Osteoblast (primary cell): ENCODE results near the gene NCKAP5. TPM values are rescaled to one million over a fixed set of nuclear protein-coding genes. Genes with fewer than 3 reads are reported as not detected.
A peak's percentile ranks its signal among the peaks of the same experiment; 100 is the strongest.

ENCODE experiments used
- DNase-seq: peaks from one replicate; pipeline ENCODE4 v3.0.0; 2011; ENCODE audit warnings: low spot score, mixed read lengths; ENCODE audit not compliant: insufficient read length; ENCODE audit errors: missing footprints
- H2AFZ ChIP-seq: 2 replicates; pipeline ENCODE4 v1.6.0; 2011; ENCODE audit warnings: mild to moderate bottlenecking, low read length
- H3K27ac ChIP-seq: 2 replicates; pipeline ENCODE4 v1.5.1; 2011; ENCODE audit warnings: mild to moderate bottlenecking, low read depth, low read length, moderate library complexity
- H3K27me3 ChIP-seq: 2 replicates; pipeline ENCODE4 v1.6.0; 2012; ENCODE audit warnings: mild to moderate bottlenecking, control low read depth, inconsistent platforms, low read length, moderate library complexity; ENCODE audit not compliant: insufficient read depth
- H3K36me3 ChIP-seq: 2 replicates; pipeline ENCODE4 v1.5.1; 2011; ENCODE audit warnings: mild to moderate bottlenecking, low read length, control low read depth, moderate library complexity; ENCODE audit not compliant: insufficient read depth
- H3K4me1 ChIP-seq: 2 replicates; pipeline ENCODE4 v1.5.1; 2011; ENCODE audit warnings: mild to moderate bottlenecking, low read length, control low read depth, moderate library complexity; ENCODE audit not compliant: insufficient read depth
- H3K4me2 ChIP-seq: 2 replicates; pipeline ENCODE4 v1.6.0; 2011; ENCODE audit warnings: mild to moderate bottlenecking, low read length; ENCODE audit not compliant: insufficient read depth
- H3K4me3 ChIP-seq: fragments of 200-600 bp; sonication (generic); 3 replicates; pipeline ENCODE4 v1.5.1; 2012; ENCODE audit warnings: mild to moderate bottlenecking, low read length, inconsistent platforms; ENCODE audit not compliant: insufficient read depth
- H3K79me2 ChIP-seq: 2 replicates; pipeline ENCODE4 v1.6.0; 2012; ENCODE audit warnings: mild to moderate bottlenecking, low read length, control low read depth, inconsistent platforms; ENCODE audit not compliant: insufficient read depth
- H3K9me3 ChIP-seq: 2 replicates; pipeline ENCODE4 v1.5.1; 2011; ENCODE audit warnings: low read depth, low read length, control low read depth
- H4K20me1 ChIP-seq: 2 replicates; pipeline ENCODE4 v1.6.0; 2012; ENCODE audit warnings: mild to moderate bottlenecking, low read length, control low read depth; ENCODE audit not compliant: insufficient read depth
- total RNA-seq: library from RNA; depleted of rRNA; stranded (reverse); fragments of >200 nt; gene quantifications from 2 replicates; pipeline ENCODE4 v1.2.3, GENCODE V29; 2012
- TF ChIP-seq, protein P1 (sequence below): IDR thresholded peaks from 2 replicates; pipeline ENCODE4 v1.5.1; 2011; ENCODE audit warnings: mild to moderate bottlenecking, low read depth, low read length, moderate library complexity; ENCODE audit errors: extremely low read depth

NCKAP5 gene
- 1.8 TPM in 2 replicates for total RNA-seq

DNA sequence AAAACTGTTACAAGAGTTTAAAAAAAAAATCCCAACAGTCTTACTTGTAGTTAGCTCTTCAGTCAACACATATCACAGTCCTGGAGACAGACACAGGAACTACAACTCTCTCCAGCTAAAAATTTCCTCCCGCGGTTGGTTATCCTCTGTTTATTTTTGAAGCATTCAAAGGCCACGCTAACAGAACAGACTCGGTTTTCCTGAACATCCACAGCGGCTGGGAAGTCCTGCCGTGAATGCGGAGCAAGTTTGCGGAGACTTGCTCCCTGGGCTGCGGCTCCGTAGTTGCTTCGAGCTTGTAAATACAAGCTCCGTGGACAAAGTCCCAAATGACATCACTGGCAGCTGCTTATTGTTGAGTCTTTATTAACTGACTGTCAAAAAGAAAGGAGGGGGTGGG, at the start of gene NCKAP5:
Gene NCKAP5, minus strand, starts transcription at position 292 of the 400 bp plus-strand sequence. CDS start 50,937 bp downstream, outside the sequence.
- Histone ChIP-seq H3K4me3 (peak within 1 kb of the TSS; percentile 72), H3K4me2 (peak within 1 kb of the TSS; percentile 86), H3K27ac (peak within 1 kb of the TSS; percentile 42), H3K36me3 (no peaks in the 10 kb centered on the region), H3K4me1 (peaks cover 21% of the 10 kb centered on the region), H2AFZ (peak within 1 kb of the TSS; percentile 95), H3K9me3 (no peaks in the 10 kb centered on the region), H3K27me3 (no peaks in the 10 kb centered on the region), H3K79me2 (no peaks in the 10 kb centered on the region), H4K20me1 (no peaks in the 10 kb centered on the region)
- DNase-seq = no peak
- TF ChIP-seq, protein P1, sequence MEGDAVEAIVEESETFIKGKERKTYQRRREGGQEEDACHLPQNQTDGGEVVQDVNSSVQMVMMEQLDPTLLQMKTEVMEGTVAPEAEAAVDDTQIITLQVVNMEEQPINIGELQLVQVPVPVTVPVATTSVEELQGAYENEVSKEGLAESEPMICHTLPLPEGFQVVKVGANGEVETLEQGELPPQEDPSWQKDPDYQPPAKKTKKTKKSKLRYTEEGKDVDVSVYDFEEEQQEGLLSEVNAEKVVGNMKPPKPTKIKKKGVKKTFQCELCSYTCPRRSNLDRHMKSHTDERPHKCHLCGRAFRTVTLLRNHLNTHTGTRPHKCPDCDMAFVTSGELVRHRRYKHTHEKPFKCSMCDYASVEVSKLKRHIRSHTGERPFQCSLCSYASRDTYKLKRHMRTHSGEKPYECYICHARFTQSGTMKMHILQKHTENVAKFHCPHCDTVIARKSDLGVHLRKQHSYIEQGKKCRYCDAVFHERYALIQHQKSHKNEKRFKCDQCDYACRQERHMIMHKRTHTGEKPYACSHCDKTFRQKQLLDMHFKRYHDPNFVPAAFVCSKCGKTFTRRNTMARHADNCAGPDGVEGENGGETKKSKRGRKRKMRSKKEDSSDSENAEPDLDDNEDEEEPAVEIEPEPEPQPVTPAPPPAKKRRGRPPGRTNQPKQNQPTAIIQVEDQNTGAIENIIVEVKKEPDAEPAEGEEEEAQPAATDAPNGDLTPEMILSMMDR = peak; percentile 17

DNA sequence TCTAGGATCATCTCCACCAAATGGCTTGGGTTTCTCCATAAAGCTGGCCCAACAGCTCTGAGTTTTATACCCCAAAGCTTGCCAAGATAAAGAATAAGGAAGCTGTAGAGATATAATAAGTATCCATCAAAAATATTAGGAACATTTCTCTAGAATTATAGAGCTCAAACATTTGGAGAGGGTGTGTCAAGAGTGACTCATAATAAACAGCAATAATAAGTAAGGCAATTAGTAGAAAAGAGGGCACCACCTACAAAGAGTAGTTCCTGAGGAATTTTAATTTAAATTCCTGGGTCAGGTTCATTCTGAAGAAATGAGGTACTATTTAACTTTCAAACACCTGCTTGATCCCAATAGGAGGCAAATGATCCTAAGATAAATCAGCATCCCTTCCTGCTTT, 41.4 kb upstream of the NCKAP5 start:
- Histone ChIP-seq H3K27ac (no peak overlapping the region), H3K4me3 (no peak overlapping the region), H4K20me1 (no peaks in the 10 kb centered on the region), H2AFZ (no peak overlapping the region), H3K27me3 (peaks cover 12% of the 10 kb centered on the region), H3K36me3 (no peaks in the 10 kb centered on the region), H3K79me2 (no peaks in the 10 kb centered on the region), H3K9me3 (no peaks in the 10 kb centered on the region), H3K4me2 (no peak overlapping the region), H3K4me1 (peaks cover 7% of the 10 kb centered on the region)
- DNase-seq = no peak
- TF ChIP-seq, protein P1 = no peak

DNA sequence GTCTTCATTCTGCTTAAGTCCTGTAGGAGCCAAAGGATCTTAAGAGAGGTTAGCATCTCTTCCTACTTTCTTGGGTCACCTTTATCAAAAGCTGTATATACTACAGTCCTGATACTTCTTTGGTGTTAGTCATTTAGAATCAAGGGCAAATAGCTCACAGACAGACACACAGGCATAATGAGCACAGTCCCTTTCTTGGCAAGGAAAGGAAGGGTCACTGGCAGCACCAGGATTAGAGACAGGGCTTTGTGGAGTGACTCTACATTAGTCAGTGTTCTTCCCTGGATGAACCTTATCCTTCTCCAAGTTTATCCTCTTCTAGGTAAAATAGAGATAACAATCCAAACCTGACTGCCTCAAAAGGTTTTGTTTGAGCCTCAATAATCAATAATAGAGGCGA, 40.0 kb upstream of the NCKAP5 start:
- Histone ChIP-seq H3K27ac (peak overlapping the region; percentile 47), H4K20me1 (no peaks in the 10 kb centered on the region), H3K4me2 (no peak overlapping the region)

DNA sequence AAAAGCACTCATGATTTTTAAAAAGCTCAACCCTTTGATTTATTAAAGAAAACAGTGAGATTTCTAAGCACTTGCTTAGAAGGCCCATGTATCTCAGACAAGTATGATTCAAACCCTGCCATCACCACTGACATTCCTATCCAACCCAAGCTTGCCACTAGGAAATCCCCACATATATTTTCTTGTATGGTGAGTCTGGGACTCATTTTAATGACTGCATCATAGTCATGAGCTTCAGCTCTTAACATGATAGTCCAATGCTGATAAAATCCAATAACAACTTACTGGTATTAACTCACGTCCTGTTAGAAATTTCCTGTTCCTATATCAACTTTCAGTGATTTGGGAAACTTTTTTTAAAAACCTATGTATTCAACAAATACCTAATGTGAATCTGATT, 39.4 kb upstream of the NCKAP5 start:
- H3K4me2 ChIP-seq = no peak overlapping the region
- peaks cover 7% of the 10 kb centered on the region for H3K4me1 ChIP-seq
- no peaks in the 10 kb centered on the region for H4K20me1 ChIP-seq
- peaks cover 7% of the 10 kb centered on the region for H3K27me3 ChIP-seq
- DNase-seq = peak; percentile 45
- H2AFZ ChIP-seq = no peak overlapping the region
- no peaks in the 10 kb centered on the region for H3K9me3 ChIP-seq
- H3K79me2 ChIP-seq = no peaks in the 10 kb centered on the region
- H3K4me3 ChIP-seq = no peak overlapping the region
- TF ChIP-seq, protein P1 = no peak
- H3K27ac ChIP-seq = peak overlapping the region; percentile 47
- no peaks in the 10 kb centered on the region for H3K36me3 ChIP-seq

More for the DNA sequence above, 40.0 kb upstream of the NCKAP5 start:
- DNase-seq = no peak
- Histone ChIP-seq H3K36me3 (no peaks in the 10 kb centered on the region), H3K4me1 (peaks cover 7% of the 10 kb centered on the region), H3K9me3 (no peaks in the 10 kb centered on the region), H3K4me3 (no peak overlapping the region), H2AFZ (no peak overlapping the region), H3K79me2 (no peaks in the 10 kb centered on the region), H3K27me3 (peaks cover 8% of the 10 kb centered on the region)
- TF ChIP-seq, protein P1 = no peak
